HepG2 (cell line): ENCODE results near the gene OR51D1. TPM values are rescaled to one million over a fixed set of nuclear protein-coding genes. Genes with fewer than 3 reads are reported as not detected.

ENCODE experiments used
- ATAC-seq: fragments of 200-7000 bp; cut with Tn5 transposase; 3 replicates; pipeline ENCODE4 v1.9.1; 2020; ENCODE audit warnings: mild to moderate bottlenecking, moderate library complexity
- BruUV-seq: library from RNA; stranded (reverse); fragments of 400-500 nt; replicated peaks from 2 replicates; lab custom pipeline; 2021; lab: Mats Ljungman, UMichigan
- CTCF ChIA-PET: fragments of 300-600 bp; formaldehyde crosslinking; extraction: SDS; loops from one replicate; lab custom pipeline; 2021; ENCODE audit warnings: low total read pairs, inconsistent platforms, low intra/inter-chr PET ratio; lab: Yijun Ruan, JAX
- POLR2A ChIA-PET: fragments of 350-600 bp; sonication (Branson Sonifier 250); formaldehyde crosslinking; loops from one replicate; lab custom pipeline; 2020; ENCODE audit warnings: antibody characterized with exemption, inconsistent platforms; lab: Yijun Ruan, JAX
- DNase-seq: peaks from one replicate; pipeline ENCODE4 v3.0.0-alpha.2; 2015; ENCODE audit warnings: low spot score
- FAIRE-seq: peaks from 3 replicates; lab custom pipeline; 2011; peaks lifted over from hg19 to GRCh38; lab: Jason Lieb, UNC
- H2AFZ ChIP-seq: one replicate; pipeline ENCODE4 v1.6.1; 2011; ENCODE audit warnings: low read length, inconsistent platforms
- H3K27ac ChIP-seq: fragments of 300-600 bp; 3 replicates; pipeline ENCODE4 v1.8.0; 2011; ENCODE audit warnings: mixed run types, mild to moderate bottlenecking, mixed read lengths, low read length, inconsistent platforms; ENCODE audit not compliant: insufficient read depth; ENCODE audit errors: extremely low read length
- H3K27me3 ChIP-seq, 2 experiments: fragments of 200-600 bp in 1 of 2; 2 replicates in 1 of 2; 3 replicates in 1 of 2; pipeline versions ENCODE4 v1.6.0 to v1.8.0; 2011; ENCODE audit warnings: low read length in 2 of 2, mild to moderate bottlenecking in 2 of 2, moderate library complexity in 2 of 2, inconsistent platforms in 1 of 2; ENCODE audit not compliant: insufficient read depth in 2 of 2, control insufficient read depth in 1 of 2
- H3K36me3 ChIP-seq, 2 experiments: fragments of 200-600 bp in 1 of 2; replicated peaks in 1 of 2; 2 replicates in 1 of 2; 3 replicates in 1 of 2; pipeline versions ENCODE4 v1.5.1 to v1.8.0; 2011; ENCODE audit warnings: low read length in 2 of 2, inconsistent platforms in 1 of 2; ENCODE audit not compliant: insufficient read depth in 2 of 2, control insufficient read depth in 1 of 2
- H3K4me1 ChIP-seq: 2 replicates; pipeline ENCODE4 v1.5.1; 2012; ENCODE audit warnings: low read length, inconsistent platforms; ENCODE audit not compliant: insufficient read depth
- H3K4me2 ChIP-seq: 2 replicates; pipeline ENCODE4 v1.6.0; 2011; ENCODE audit warnings: low read depth, low read length, inconsistent platforms
- H3K4me3 ChIP-seq, 3 experiments: fragments of 200-600 bp in 1 of 3; sonication (generic), shearing (Covaris generic) in 1 of 3; replicated peaks in 1 of 3; 2 replicates each; pipeline ENCODE4 v1.5.1; 2011 to 2016; ENCODE audit warnings: low read length in 3 of 3, inconsistent platforms in 2 of 3, low read depth in 2 of 3, mild to moderate bottlenecking in 2 of 3, control low read depth in 1 of 3, mixed read lengths in 1 of 3; ENCODE audit not compliant: insufficient read depth in 1 of 3
- H3K79me2 ChIP-seq: one replicate; pipeline ENCODE4 v1.6.1; 2011; ENCODE audit warnings: low read length, inconsistent platforms; ENCODE audit not compliant: insufficient read depth
- H3K9ac ChIP-seq: 2 replicates; pipeline ENCODE4 v1.6.0; 2011; ENCODE audit warnings: mild to moderate bottlenecking, low read depth, low read length, inconsistent platforms; ENCODE audit not compliant: insufficient read depth
- H3K9me3 ChIP-seq: 2 replicates; pipeline ENCODE4 v1.5.1; 2012; ENCODE audit warnings: mild to moderate bottlenecking, low read length
- H4K20me1 ChIP-seq: 2 replicates; pipeline ENCODE4 v1.6.0; 2011; ENCODE audit warnings: inconsistent platforms, mild to moderate bottlenecking, low read length, moderate library complexity; ENCODE audit not compliant: insufficient read depth
- GATA4 ChIP-seq: sonication (generic); IDR thresholded peaks from 2 replicates; pipeline ENCODE4 v1.6.1; 2016; ENCODE audit warnings: antibody characterized with exemption, low read depth, borderline replicate concordance
- ZNF34 ChIP-seq: sonication (generic); formaldehyde crosslinking; IDR thresholded peaks from 2 replicates; pipeline ENCODE4 v1.4.0; 2020; ENCODE audit warnings: mild to moderate bottlenecking, missing genetic modification reagents, borderline replicate concordance
- WGBS: methylation state at CpG from one replicate; pipeline ENCODE4 v1.1.6; 2017; ENCODE audit warnings: low lambda C conversion rate; 5-methylcytosine and 5-hydroxymethylcytosine counted together
- in situ Hi-C: cut with HindIII; loops from 2 replicates; pipeline ENCODE4 v1.10.0; 2017; ENCODE audit warnings: low pct_unique_long_range_greater_than_20kb; ENCODE audit not compliant: extremely low pct_ligation_motif_present
- intact Hi-C: fragments of 100-400 bp; cut with micrococcal nuclease; formaldehyde crosslinking; loops from one replicate; pipeline ENCODE4 v1.10.0; 2022; ENCODE audit not compliant: unreplicated experiment
- polyA plus RNA-seq, 8 experiments: library from polyadenylated mRNA; depleted of rRNA in 3 of 8; stranded (reverse) in 7 of 8; unstranded in 1 of 8; fragments of >200 nt; fragmentation: Illumina TruSeq in 4 of 8; extraction: Trizol in 4 of 8; gene quantifications; 2 replicates each; pipeline versions ENCODE4 v1.2.1 to v1.2.3, GENCODE V29; 2011 to 2016; ENCODE audit warnings: low read depth in 4 of 8, missing spikeins in 1 of 8, mixed read lengths in 1 of 8; ENCODE audit not compliant: insufficient read depth in 1 of 8
- total RNA-seq, 5 experiments: library from RNA; depleted of rRNA; stranded (reverse); fragments of >200 nt; fragmentation: Illumina TruSeq; extraction: Trizol; gene quantifications; 2 replicates each; pipeline ENCODE4 v1.2.3, GENCODE V29; 2016; ENCODE audit warnings: low read depth in 1 of 5
- TF ChIP-seq, protein P1 (sequence below): sonication (generic); formaldehyde crosslinking; IDR thresholded peaks from 2 replicates; pipeline ENCODE4 v1.8.0; 2022; ENCODE audit warnings: mild to moderate bottlenecking, missing genetic modification reagents
- TF ChIP-seq, protein P2 (sequence below): sonication (generic); formaldehyde crosslinking; IDR thresholded peaks from 2 replicates; pipeline ENCODE4 v1.4.0; 2020; ENCODE audit warnings: mild to moderate bottlenecking, missing genetic modification reagents
- TF ChIP-seq, protein P3 (sequence below): sonication (generic); formaldehyde crosslinking; IDR thresholded peaks from 2 replicates; pipeline ENCODE4 v1.4.0; 2020; ENCODE audit warnings: mild to moderate bottlenecking, missing genetic modification reagents
- TF ChIP-seq, protein P4 (sequence below): sonication (generic); formaldehyde crosslinking; IDR thresholded peaks from 2 replicates; pipeline ENCODE4 v1.5.0; 2020; ENCODE audit warnings: mild to moderate bottlenecking, missing genetic modification reagents
- TF ChIP-seq, protein P5 (sequence below): IDR thresholded peaks from 2 replicates; pipeline ENCODE4 v1.6.1; 2018; ENCODE audit warnings: missing genetic modification reagents, mild to moderate bottlenecking, missing compliant biosample characterization

The OR51D1 gene
- total and polyA plus RNA-seq, 2 of the 13 experiments (the other 11 are each of a cell fraction or from before 2014, with no cell fraction given), result not detected

DNA sequence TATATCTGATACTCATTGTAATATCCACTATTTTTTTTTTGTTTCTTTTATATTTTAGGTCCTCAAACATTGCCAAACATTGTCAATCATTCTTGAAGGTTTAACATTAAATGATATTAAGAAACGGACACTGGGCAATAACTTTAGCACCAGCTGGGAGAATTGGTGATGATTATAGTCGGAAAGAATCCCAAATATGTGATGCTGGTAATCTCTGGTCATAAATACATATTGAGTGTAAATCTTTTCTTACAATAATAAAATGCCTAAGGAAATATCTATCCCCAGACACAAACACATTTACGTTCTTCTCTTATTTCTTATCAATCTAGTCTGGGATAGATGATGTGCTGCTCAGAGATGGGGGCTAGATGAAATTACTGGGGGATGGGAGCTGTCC is 35.2 kb downstream of the OR51D1 start:
- Histone ChIP-seq H2AFZ (no peak overlapping the region), H3K27me3 (peaks cover 0 to 7% of the 10 kb centered on the region in 2 experiments; a peak in 2 of 5 replicates), H3K4me2 (no peak overlapping the region), H3K27ac (no peak overlapping the region), H4K20me1 (no peaks in the 10 kb centered on the region), H3K9ac (no peak overlapping the region), H3K4me3 (no peak overlapping the region), H3K79me2 (no peaks in the 10 kb centered on the region), H3K36me3 (no peaks in the 10 kb centered on the region), H3K9me3 (no peaks in the 10 kb centered on the region), H3K4me1 (no peaks in the 10 kb centered on the region)
- FAIRE-seq (no peak), ATAC-seq (no peak), DNase-seq (no peak)
- BruUV-seq, result no TSS peak
- WGBS, result 2% methylated on average over 3 of the region's 3 CpGs
- CTCF ChIA-PET, result no interaction called here
- in situ Hi-C loops (no loop called here), intact Hi-C loops (no loop called here)
- POLR2A ChIA-PET, result no interaction called here
- TF ChIP-seq ZNF34 (CRISPR knock-in tag) (no peak), GATA4 (no peak)
- TF ChIP-seq, protein P1, sequence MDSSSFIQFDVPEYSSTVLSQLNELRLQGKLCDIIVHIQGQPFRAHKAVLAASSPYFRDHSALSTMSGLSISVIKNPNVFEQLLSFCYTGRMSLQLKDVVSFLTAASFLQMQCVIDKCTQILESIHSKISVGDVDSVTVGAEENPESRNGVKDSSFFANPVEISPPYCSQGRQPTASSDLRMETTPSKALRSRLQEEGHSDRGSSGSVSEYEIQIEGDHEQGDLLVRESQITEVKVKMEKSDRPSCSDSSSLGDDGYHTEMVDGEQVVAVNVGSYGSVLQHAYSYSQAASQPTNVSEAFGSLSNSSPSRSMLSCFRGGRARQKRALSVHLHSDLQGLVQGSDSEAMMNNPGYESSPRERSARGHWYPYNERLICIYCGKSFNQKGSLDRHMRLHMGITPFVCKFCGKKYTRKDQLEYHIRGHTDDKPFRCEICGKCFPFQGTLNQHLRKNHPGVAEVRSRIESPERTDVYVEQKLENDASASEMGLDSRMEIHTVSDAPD, result no peak
- TF ChIP-seq, protein P2, sequence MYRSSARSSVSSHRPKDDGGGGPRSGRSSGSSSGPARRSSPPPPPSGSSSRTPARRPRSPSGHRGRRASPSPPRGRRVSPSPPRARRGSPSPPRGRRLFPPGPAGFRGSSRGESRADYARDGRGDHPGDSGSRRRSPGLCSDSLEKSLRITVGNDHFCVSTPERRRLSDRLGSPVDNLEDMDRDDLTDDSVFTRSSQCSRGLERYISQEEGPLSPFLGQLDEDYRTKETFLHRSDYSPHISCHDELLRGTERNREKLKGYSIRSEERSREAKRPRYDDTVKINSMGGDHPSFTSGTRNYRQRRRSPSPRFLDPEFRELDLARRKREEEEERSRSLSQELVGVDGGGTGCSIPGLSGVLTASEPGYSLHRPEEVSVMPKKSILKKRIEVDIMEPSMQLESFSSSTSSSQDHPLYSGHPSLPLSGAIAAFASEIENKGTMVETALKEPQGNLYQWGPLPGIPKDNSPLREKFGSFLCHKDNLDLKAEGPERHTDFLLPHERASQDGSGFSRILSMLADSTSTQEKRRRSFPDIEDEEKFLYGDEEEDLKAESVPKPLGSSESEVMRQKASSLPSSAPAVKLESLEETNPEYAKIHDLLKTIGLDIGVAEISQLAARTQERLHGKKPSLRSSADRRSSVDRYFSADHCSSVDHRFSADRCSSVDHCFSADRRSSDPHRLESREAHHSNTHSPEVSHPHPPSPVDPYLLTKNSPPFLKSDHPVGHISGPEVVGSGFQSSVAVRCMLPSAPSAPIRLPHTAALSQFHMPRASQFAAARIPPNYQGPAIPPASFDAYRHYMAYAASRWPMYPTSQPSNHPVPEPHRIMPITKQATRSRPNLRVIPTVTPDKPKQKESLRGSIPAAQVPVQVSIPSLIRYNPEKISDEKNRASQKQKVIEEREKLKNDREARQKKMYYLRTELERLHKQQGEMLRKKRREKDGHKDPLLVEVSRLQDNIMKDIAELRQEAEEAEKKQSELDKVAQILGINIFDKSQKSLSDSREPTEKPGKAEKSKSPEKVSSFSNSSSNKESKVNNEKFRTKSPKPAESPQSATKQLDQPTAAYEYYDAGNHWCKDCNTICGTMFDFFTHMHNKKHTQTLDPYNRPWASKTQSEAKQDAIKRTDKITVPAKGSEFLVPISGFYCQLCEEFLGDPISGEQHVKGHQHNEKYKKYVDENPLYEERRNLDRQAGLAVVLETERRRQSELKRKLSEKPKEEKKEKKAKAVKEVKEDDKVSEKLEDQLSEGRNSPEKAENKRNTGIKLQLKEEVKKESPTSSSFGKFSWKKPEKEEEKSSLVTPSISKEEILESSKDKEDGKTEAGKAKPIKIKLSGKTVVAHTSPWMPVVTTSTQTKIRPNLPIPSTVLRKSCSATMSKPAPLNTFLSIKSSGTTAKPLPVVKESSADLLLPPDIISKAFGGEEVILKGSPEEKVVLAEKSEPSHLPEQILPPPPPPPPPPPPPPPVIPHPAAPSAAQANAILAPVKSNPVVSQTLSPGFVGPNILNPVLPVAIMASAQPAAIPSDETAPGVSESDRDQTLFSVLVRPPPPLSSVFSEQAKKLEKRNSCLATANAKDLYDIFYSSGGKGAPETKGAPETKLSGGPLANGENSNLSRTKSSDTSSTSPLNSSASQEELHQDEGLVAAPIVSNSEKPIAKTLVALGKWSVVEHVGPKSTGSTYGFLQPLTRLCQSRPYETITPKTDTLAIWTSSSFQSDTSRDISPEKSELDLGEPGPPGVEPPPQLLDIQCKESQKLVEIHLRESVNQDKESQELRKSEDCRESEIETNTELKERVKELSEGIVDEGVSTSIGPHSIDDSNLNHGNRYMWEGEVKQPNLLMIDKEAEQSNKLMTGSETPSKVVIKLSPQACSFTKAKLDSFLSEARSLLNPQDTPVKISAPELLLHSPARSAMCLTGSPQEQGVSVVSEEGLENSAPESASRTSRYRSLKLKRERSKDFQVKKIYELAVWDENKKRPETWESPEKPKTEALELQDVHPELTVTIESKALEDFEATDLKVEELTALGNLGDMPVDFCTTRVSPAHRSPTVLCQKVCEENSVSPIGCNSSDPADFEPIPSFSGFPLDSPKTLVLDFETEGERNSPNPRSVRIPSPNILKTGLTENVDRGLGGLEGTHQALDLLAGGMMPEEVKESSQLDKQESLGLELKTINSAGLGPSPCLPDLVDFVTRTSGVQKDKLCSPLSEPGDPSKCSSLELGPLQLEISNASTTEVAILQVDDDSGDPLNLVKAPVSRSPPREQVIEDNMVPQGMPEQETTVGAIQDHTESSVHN (CRISPR knock-in tag), result no peak
- TF ChIP-seq, protein P3, sequence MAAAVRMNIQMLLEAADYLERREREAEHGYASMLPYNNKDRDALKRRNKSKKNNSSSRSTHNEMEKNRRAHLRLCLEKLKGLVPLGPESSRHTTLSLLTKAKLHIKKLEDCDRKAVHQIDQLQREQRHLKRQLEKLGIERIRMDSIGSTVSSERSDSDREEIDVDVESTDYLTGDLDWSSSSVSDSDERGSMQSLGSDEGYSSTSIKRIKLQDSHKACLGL, result no peak
- TF ChIP-seq, protein P4, sequence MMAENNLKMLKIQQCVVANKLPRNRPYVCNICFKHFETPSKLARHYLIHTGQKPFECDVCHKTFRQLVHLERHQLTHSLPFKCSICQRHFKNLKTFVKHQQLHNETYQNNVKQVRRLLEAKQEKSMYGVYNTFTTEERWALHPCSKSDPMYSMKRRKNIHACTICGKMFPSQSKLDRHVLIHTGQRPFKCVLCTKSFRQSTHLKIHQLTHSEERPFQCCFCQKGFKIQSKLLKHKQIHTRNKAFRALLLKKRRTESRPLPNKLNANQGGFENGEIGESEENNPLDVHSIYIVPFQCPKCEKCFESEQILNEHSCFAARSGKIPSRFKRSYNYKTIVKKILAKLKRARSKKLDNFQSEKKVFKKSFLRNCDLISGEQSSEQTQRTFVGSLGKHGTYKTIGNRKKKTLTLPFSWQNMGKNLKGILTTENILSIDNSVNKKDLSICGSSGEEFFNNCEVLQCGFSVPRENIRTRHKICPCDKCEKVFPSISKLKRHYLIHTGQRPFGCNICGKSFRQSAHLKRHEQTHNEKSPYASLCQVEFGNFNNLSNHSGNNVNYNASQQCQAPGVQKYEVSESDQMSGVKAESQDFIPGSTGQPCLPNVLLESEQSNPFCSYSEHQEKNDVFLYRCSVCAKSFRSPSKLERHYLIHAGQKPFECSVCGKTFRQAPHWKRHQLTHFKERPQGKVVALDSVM, result no peak
- TF ChIP-seq, protein P5, sequence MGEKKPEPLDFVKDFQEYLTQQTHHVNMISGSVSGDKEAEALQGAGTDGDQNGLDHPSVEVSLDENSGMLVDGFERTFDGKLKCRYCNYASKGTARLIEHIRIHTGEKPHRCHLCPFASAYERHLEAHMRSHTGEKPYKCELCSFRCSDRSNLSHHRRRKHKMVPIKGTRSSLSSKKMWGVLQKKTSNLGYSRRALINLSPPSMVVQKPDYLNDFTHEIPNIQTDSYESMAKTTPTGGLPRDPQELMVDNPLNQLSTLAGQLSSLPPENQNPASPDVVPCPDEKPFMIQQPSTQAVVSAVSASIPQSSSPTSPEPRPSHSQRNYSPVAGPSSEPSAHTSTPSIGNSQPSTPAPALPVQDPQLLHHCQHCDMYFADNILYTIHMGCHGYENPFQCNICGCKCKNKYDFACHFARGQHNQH (CRISPR knock-in tag), result no peak
